GM18498 (cell line): ENCODE measurements around the gene POTEF.
A peak's percentile ranks its signal among the peaks of the same experiment; 100 is the strongest.
"Not testable (repeated sequence)": the region's sequence is repeated elsewhere in the genome, so short reads cannot be mapped to it uniquely, and the experiment has no call there.

Experiments used
- ATAC-seq: cut with Tn5 transposase; IDR thresholded peaks from one replicate; pipeline ENCODE4 v1.9.1; 2021; ENCODE audit warnings: mild to moderate bottlenecking, moderate library complexity; ENCODE audit not compliant: unreplicated experiment

The POTEF gene

GRCh38 chr2:130129120-130129829, at the start of gene POTEF:
TSS of gene POTEF (minus strand) at chr2:130129222. CDS start at chr2:130120515, 8,707 bp downstream.
- ATAC-seq = not testable (repeated sequence)

GRCh38 chr2:130174866-130175265, 45.8 kb upstream of the POTEF start:
- peak; percentile 49 for ATAC-seq

DNA sequence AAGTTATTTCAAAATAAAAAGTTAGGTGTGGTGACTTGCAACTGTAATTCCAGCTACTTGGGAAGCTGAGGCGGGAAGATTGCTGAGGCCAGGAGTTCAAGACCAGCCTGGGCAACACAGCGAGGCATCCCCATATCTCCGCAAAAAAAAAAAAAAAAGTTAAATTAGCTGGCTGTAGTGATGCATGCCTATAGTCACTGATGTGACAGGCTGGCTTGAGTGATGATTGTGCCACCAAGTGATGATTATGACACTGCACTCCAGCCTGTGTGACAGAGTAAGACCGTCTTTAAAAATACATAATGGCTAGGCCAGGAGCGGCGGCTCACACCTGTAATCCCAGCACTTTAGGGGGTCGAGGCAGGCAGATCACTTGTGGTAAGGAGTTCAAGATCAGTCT, 40.9 kb upstream of the POTEF start:
- ATAC-seq = no peak

DNA sequence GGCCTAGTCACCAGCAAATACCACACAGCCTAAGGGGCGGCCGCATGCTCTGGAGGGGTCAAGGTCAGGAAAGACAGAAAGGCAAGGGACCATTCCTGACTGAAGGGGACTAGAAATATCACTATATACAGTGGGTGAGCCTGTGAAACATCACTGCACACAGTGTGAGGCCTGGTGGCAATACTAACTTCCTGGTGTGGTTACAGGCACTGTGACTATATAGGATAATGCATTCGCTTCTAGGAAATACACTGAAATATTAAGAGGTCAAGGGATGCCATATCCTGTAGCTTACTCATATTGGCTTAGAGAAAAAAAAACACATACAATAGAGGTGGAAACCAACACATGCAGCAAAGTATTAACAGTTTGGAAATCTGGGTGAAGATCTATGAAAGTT, 40.1 kb upstream of the POTEF start:
- not testable (repeated sequence) for ATAC-seq

DNA sequence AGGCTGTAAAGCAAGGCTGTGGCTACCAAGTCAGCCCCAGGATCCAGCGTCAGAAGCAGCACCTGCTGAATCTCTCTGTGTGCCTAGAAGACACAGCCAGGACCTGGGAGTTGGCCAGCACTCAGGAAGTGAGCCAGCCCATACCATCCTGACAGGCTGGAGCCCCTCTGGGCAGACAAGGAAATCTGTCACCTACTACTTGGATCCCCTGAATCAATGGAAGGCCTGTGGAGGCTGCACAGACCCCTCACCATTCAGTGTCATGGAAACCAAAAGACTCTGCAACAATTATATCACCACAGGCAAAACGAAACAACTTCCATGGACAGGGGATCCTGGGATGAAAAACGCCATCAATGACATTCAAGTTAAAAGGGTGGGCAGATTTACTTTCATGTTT, 37.6 kb upstream of the POTEF start:
- ATAC-seq = not testable (repeated sequence)

- ATAC-seq = no peak
Measured at GRCh38 chr2:130165293-130166016, 36.4 kb upstream of the POTEF start.

DNA sequence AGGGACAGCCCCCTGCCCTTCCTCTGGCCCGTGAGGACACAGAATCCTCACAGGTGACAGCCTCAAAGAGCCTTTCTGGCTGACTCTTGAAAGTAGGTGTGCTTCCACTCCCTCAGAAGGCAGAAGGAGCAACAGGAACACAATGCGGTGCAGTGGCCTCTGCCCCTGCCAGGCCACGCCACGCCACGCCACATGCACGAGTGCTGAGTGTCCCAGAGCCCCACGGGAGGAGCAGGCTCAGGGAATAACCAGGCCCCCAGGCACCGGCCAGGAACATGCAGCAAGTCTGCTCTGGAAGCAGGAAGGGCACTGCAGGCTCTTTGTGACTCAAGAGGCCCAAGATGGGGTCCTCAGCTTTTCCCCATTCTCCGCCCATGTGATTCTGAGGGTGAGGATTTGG, 33.9 kb upstream of the POTEF start:
- no peak for ATAC-seq

DNA sequence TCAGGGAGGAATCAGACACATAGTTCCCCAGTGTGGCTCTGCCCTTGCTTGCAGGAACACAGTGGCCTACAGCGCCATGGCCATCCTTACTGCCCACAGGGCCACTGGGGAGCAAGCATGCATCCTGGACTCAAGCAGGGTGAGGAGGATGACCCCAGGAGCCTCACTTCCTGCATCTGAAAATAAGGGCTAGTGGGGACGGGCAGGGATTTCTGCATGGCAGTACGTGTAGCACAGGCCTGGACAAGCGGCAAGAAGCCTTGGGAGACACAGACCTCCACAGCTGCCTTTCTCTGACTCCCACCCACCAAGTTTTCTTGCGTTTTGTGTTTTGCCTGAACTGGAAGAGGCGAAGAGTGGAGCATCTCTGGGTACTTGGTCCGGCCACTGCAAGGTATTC, 33.5 kb upstream of the POTEF start:
- ATAC-seq = not testable (repeated sequence)

GRCh38 chr2:130160838-130161705, 32.0 kb upstream of the POTEF start:
- not testable (repeated sequence) for ATAC-seq

DNA sequence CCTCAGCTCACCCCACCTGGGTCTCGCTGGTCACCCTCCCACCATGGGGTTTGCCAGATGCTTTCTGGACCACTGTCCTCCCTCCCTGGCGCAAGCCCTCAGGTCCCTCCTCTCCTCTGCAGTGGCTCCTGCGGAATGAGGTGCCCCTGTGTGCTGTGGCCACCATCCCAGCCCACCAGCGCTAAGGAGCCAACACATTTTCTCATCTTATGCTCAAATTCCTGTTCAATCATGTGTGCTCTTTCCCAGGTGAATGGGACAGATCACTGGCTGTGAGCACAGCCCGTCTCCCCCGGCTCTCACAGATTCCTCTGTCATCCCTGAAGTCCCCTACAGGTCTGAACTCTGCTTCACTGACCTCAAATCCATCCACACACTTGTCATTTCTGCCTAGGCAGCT, 31.1 kb upstream of the POTEF start:
- ATAC-seq = no peak

DNA sequence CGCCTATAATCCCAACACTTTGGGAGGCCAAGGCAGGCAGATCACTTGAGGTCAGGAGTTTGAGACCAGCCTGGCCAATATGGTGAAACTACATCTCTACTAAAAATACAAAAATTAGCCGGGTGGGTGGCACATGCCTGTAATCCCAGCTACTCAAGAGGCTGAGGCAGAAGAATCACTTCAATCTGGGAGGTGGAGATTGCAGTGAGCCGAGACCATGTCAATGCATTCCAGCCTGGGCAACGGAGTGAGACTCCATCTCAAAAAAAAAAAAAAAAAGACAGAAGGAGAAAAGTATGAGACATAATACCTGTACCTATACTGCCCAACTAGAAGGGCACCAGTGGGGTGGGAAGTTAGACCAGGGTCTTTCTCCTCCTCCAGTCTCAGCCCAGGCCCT, 30.4 kb upstream of the POTEF start:
- ATAC-seq = not testable (repeated sequence)

GRCh38 chr2:130158631-130159030, 29.6 kb upstream of the POTEF start:
- ATAC-seq = no peak

- ATAC-seq = peak; percentile 78
Measured at GRCh38 chr2:130157825-130158514, 28.9 kb upstream of the POTEF start.

DNA sequence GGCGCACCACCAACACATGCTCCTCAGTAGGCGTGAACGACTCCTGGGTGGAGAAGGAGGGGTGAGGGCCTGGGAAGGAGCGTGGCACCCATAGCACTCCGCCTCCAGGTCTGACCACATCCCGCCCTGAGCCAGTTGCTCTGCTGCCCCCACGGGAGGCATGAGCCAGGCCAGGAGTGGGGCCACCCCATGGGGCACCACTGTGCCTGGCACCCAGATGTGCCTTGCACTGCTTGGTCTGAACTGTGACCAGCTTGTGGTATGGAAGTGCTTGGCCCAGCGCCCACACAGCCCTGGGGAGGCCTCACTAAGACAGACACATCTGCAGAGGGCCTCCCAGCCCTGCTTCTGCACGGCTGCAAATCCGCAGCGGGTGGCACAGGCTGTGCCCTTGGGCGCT, 28.3 kb upstream of the POTEF start:
- peak; percentile 51 for ATAC-seq

- no peak for ATAC-seq
Measured at GRCh38 chr2:130156624-130157004, 27.6 kb upstream of the POTEF start.

DNA sequence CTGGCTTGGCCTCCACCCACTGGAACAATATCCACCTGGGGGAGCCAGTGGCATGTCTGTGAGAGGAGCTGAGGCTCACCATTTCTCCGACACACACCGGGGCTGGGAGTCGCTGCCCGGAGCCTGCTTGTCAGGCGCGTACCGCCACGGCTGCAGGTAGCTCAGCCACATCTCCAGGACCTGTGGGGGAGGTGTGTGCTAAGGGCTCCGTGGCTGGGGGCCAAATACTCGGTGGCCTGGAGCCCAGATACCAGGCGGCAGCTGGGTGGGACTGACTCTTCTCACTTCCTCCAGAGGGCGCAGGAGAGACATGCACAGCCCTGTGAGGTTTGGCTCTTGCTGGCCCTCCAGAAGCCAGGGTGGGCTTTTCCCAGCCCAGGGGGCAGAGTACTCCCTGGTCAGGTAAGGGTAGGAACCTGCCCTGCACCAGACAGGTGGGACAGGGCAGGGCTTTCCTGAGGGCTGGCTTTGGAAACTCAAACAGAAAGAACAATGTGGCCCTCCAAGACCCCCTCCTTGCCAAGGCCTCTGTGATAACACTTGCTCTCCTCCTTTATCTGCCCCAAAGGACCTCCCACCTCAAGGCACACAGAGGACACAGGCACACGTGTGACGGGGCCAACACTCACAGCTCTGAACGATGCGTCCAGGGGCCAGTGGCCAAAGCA, 27.1 kb upstream of the POTEF start:
- not testable (repeated sequence) for ATAC-seq

DNA sequence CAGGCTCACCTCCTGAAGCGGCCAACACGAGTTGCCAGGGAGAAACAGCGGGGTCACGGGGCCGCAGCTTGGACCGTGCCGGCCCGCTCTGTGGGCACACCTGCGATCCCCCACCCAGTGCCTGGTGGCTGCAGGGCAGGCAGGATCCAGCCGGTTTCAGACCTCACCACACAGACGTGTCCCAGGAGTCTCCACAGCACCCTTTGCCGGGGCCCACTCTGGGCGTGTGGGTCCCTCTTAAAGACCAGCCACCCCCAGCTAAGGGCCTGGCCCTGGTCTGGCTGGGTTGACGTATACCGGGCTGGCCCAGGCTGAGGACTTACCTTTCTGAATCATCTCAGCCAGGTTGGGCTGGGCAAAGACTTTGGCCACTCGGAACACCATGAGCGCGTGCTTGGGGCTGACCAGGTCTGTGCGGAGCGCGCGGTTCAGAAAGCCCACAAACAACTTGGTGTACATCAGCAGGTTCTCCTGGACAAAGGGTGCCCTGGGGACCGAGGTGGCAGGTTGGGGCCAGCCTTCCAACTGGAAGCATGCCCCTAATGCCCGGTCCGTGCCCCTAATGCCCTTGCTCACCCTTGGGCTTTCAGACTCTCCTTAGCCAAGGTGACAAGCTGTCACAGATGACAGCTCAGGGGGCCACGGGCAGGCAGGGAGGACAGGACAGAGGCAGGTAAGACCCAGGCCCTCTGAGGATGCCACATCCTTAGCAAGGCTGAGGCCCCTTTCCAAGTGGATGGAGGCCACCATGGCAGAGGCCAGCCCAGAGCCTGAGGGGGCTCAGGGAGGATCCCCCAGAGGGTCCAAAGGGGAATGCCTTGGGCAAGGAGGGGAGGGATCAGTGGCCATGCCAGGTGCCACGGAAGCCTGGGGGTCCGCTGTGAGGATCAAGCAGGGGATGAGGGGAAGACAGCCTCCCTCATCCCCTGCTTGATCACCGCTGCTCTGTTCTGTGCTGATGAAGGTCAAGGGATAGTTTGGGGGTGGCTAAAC, 26.0 kb upstream of the POTEF start:
- no peak for ATAC-seq

- ATAC-seq = not testable (repeated sequence)
Measured at GRCh38 chr2:130154423-130154770, 25.4 kb upstream of the POTEF start.

DNA sequence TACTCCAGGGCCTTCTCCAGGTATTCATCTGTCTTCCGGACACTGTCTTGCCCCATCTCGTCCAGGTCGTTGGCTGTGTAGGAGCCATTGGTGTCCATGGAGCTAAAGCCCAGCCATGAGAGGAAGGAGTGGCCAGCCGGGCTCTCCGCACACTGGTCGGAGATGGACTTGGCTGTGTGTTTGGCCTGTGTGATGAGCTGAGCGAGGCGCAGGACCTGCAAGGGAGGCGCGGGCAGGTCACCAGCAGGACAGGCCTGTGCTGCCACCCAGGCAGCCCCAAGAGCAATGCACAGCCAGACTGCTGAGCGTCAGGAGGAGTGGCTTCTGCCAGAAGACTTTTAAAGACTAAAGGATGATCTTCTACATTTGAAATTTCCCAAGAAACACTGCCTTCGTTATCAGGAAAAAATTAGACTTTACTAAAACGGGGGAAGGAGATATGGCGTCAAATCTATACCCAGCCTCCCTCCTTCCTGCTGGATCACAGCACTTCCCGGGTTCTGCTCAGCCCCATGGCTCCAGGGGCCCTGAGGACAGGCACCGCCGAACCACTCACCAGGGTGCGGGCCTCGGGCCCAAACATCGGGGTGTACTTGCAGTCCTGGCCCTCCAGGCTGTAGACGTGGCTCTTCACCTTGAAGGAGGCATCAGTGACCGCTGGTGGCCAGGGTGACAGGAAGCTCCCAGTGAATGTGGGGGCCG, 24.9 kb upstream of the POTEF start:
- ATAC-seq = not testable (repeated sequence)
